Stimulated activated CD4-positive, alpha-beta T cell treated with anti-CD3 and anti-CD28 coated beads, Interleukin-4, amount 100 ng/mL, for 4 hours (primary cell): Measurements from ENCODE around the gene GPM6B.

Experiments used
- DNase-seq, 2 experiments: peaks; one replicate each; pipeline ENCODE4 v3.0.0-alpha.2; 2020

GPM6B gene

GRCh38 chrX:13721371-13721770 lies 95.5 kb downstream of the GPM6B start:
- DNase-seq = no peak
